ENCODE results near the gene ARHGAP26.

DNA sequence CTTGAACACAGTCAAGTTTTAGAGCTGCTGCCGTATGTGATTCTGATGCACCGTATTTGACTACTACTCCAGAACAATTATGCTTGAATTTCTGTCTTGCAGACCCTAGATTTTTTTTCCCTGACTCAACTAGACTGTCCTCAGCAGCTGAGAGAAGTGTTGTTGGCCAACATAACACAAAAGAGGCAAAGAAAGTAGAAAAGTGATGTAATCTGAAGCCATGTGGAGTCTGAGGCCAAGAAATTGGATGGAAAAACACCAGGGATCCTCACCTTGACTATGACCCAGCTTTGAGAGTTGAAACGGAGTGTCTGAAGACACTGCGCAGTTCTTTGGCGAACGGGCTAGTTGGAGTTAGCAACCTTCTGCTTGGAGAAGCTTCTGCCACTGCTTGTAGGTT is 48.0 kb upstream of the ARHGAP26 start:
- TF ChIP-seq CTCF (IDR thresholded peaks at IDR 0.05), result no peak
- TF ChIP-seq POLR2A (IDR thresholded peaks at IDR 0.05), result no peak
- TF ChIP-seq POLR2AphosphoS5 (IDR thresholded peaks at IDR 0.05), result no peak
